NCI-H446 treated with DMSO at 0.1 percent for 48 hours (cell line): ENCODE measurements around the gene RIPOR2.

Experiments used
- DNase-seq: peaks from one replicate; lab custom pipeline; 2025; lab: John Stamatoyannopoulos, UW

The RIPOR2 gene

DNA sequence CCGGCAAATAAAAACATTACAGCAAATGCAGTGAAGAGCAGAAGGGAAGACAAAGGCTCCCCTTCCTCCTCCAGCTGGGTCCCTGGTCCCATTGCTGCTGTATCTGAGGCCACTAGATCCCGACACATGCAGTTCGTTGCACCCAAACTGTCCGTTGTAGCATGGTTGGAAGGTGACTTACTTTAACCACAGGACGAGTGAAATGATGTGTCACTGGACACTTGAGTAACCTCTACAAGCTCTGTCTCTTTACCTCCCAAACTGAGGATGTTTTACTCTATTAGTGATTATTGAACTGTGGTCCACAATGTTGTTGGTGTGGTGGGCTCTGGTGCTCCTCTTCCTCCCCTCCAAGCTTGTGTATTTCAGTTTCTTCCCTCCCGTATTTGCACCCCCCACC, 90.9 kb downstream of the RIPOR2 start:
- DNase-seq = no peak

DNA sequence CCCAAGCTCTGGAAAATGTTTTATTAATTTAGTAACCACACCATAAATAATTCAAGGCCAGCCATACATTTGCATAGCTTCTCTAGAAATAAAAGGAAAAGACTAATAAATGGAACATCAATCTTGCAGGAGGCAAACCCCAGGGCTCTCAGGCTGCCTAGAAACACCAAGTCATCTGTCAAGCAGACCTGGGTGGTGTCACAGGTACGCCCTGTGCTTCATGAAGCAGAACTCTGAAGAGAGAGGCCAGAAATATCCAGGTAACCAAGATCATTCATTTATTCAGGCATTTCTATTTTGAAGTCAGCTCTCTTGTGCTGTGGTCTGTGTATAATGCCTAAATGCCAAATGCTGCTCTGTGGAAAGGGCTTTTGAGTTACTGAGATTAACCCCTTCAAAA, 91.7 kb downstream of the RIPOR2 start:
- no peak for DNase-seq

DNA sequence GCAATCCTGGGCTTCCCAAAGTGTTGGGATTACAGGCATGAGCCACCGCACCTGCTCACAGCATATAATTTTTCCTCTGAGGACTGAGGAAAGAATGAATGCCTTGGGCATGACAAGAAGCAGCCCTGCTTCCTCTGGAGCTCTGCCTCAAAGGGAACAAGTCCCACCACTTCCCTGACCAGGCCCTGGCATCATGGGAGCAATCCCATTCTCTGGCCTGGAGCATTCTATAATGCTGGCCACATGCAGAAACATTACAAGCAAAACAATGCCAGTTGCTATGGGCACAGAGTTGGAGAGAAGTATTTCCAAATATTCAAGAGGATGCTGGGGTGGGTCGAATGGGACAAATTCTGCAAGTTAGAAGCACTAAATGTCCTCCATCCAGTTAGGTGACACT, 95.6 kb downstream of the RIPOR2 start:
- DNase-seq = no peak

DNA sequence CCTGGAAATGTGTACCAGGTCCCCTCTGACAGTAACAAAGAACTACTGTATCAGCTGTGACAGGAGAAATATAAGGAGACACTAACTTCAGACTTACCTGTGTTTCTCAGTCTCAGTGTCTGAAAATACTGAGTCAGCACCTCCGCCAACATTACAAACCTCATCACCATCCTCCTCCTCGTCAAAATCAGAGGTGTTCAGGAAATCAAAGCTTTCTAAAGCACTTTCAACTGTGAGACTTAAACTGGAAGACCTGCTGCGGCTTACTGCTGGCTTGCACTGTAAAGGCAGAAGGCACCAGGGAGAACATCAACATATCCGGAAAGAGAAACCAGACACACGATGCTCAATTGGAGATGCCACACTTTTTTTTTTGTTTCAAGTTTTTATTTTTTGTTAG, 96.8 kb downstream of the RIPOR2 start:
- DNase-seq = no peak

DNA sequence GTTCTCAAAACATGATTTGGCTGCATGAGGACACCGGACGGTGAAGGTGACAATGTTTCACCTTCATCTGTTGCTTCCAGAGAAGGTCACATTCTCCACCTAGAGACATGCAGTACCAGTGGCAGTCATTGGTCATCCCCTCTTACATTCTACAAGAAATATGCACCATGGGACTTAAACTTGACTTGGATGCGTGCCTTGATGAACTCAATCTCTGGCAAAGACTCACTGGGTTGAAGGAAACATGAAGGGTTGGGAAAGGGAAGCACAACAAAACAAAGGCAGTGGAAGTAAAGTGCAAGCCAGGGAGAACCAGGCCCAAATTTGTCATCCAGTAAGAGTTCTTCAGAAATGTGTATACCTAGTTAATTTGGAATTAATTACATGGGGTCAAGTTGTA, 97.7 kb downstream of the RIPOR2 start:
- no peak for DNase-seq

DNA sequence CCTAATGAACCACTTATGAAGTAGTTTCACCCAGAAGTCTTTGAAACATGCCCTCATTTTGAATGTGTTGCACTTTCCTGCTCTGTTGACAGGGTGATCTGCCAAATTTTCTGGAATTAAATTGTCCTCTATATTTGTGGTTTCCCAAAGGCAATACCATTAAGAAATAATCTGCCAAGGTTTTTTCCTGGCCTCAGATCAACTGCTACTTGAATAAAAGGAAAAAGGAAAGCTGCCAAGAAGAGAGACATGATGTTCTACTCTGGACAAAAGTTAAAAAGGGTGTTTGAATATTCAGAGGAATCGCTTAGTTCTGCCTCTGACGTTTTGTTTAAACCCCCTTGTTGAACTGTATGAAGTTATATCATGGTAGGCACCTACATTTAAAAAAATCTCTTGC, 99.7 kb downstream of the RIPOR2 start:
- peak; percentile 64 for DNase-seq

DNA sequence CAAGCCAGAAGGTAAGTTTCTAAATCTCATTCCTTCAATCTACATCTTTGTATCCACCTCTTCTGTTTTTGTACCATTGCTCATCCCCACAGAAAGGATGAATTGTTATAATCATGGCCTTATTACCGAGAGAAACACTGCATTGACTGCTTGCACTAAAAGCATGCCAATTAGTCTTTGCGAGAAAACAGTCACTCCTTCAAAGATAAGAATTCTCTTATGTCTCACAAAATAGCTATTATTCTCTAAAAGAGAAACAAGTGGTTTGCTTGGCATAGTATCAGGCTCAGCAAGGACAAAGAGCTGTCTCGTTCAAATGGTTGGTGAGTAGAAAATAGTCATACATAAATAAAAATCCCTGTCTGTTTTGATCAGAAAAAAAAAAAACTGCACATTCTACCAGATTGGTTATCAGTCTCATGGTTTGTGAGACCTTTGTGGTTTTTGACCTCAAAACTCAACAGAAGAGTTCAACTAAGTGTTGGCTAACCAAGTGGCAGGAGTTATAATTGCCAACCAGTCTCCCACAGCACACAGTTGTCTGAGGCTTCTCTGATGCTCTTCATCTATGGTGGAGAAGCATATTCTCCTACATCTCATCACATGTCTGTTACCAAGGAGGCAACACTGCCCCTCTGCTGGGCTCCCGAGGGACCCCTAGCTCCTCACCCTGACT, 101.9 kb downstream of the RIPOR2 start:
- DNase-seq = no peak

DNA sequence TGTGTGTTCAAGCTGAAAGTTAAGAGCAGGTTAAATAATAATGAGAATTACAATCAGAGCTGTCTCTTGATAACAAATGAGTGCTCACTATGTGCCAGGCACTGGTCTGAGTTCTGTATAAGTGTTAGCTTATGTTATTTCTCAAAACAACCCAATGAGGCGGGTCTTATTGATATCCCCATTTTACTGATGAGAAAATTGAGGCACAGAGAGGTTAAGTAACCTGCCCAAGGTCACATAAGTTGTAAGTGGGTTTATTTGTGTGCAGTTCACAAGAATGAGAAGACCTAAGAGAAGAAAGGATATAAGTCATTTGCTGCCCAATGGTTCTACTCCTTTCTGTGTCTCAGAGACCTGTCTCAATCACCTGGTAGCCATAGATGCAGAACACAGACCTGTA, 103.0 kb downstream of the RIPOR2 start:
- no peak for DNase-seq

DNA sequence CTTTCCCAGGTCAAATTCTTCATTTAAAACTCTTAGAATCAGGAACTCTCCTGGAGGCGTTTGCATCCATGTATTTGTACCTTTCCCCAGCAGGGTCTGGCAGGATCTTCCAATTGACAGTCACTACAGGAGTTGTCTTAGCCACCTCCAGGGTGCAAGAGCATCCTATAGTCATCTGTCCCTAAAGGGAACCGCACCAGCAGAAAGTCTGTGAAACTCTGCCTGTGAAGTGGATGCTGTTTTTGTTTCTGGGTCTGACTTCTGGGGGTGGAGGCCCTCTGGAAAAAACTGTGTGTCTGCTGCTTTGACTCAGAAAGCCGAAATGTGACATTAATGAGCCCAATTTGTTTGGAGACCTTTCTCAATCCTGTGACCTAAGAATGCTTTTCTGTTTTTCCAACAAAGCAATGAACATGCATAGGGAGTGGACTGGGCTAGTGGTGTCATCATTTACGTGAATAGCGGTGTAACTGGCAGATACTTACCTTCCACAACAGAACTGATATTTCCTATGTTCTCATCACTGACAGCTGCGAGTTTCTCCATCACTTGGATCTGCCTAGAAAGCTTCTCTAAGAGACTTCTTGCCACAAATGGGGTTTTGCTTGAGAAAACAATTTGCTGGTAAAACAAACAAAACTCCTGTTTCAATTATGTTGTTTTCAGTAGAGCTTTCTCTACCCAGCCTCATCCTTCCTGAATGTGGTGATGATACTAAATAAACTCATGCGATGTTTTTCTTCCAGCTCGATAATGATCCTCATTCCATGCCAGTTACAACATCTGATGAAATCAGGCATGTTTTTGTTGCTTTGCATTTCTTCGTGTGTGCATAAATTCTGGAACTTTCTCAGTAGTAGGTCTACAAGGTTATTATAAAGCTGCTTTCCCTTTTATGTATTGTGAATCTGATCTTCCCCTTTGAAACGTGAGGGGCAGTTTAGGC, 103.7 kb downstream of the RIPOR2 start:
- no peak for DNase-seq

DNA sequence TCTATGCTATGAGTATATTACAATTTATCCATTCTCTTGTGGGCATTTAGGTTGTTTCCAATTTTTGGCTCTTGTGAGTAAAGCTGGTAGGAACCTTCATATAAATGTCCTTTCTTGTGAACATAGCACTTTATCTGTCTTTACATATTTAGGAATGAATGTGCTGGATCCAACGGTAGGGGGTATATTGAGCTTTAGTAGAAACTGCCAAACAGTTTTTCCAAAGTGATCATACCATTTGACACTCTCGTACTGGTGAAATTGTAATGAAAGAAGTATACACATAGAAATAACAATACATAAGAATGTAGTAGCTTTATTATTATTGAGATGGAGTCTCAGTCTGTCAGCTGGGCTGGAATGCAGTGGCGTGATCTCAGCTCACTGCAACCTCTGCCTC, 106.1 kb downstream of the RIPOR2 start:
- DNase-seq = no peak

DNA sequence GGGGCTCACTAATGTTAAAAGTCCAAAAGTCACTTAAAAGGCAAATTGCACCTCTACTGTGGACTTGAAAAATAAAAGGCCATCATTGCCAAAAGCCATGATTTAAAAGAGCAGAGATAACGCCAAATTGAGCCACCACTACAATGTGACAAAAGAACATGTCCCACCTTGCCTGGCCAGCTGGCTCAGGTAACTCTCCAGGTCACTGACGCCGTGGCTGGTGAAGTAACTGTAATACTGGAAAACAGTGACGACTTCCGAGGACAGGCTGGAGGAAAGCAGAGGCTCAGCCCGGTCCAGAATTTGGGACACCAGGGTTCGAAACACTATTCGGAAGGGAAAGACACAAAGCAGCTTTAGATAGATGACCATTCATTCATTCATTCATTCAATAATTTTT, 107.8 kb downstream of the RIPOR2 start:
- no peak for DNase-seq

DNA sequence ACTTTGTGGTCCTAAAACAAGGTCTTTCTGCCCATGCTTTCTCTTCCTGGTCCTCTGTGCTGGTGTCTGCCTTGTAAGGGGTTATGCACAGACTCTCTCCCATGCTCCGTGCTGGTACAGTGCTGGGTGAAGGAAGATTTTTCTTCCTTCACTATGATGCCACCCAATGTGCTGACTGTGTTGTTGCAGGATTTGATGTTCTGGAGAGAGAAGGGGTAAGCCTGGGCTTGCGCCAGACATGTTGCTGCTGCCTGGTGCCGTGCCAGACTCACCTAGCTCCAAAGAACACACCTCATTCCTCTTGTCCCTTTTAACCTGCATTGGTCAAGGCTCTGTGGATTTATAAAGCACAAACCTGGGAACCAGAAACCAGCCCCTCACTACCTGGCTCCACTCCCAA, 108.6 kb downstream of the RIPOR2 start:
- no peak for DNase-seq

DNA sequence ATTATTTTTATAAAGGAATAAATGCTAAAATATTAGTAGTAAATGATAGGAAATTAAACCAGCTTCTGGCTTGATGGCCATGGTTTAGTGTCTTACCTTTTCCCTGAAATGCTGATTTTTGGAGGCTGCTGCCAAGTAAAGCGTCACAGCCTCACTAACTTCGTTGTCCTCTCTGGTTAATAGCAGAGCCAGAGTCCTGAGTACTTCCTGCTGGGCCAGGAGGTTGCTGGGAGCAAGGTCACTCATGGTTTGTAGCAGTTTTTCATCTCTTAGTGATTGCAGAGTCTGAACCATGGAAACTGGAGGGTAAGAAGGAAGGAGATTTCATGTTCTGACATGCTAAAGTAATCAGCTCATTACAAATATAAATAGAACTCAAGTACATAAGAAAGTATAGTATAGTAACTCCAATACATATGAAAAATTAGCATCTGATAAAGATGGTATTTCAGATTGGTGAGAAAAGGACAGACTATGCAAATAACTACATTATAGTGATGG, 110.6 kb downstream of the RIPOR2 start:
- DNase-seq = no peak

DNA sequence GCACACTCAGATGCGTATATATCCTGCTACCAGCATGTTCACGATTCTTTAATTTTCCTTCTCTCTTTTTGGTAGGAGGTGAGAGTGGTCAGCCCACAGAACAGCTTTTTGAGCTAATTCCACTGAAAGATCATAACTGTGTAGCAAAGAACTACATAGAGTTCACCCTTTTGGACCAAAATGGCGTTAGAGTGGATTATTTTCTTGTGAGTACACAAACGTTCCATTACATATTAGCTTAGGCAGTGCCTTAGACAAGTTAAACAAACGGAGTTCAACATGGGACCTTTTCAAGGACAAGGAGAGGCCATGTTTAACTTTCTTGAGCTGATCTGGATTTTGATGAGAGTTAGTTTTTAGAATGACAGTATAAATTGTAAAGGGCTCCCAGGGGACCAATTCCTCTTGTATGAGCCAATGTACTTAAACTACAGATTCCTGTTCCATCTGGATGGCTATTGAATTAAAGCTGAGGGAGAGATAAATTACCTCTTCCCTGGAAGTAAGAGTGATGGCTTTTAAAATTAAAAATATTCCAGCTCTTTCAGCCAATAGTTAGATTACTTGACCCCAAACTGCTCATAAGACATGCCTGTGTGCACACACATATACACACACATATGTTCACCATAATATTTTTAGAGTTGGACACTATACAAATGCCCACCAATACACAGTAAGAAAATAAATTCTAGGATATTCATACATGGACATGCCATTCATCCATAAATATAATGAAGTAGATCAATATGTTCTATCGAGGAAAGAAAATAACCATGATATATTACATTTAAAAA, 111.4 kb downstream of the RIPOR2 start:
- DNase-seq = peak; percentile 9

DNA sequence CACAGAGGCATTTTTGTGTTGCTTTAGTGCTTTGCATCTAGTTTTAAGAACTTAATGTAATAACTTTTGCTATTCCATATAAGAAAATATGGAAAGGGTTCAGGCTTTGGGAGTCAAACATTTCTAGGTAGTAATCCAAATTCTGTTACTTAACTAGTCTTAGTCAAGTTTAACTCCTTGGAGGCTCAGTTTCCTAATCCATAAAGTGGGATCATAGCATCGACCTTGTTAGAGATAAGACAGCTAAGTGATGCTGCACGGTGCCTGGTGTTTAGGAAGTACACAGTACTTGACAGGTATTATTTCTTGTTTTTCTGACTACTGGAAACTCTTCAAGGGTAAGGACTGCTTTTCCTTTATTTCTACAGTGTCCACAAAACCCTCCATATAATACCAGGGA, 112.6 kb downstream of the RIPOR2 start:
- no peak for DNase-seq

DNA sequence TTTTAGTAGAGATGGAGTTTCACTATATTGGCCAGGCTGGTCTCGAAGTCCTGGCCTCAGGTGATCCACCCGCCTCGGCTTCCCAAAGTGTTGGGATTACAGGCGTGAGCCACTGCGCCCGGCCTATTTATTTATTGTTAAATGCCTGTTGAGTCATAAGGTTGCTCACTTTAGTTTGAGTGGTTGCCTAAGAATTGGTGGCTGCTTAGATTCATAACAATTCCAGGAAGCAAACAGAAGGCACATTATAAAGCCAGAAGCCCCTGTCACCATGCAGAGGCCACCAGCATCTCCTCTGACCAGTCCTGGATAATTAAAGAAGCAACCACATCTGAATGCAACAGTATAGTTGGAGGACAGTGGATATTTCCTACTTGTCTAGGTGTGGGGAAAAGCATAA, 113.1 kb downstream of the RIPOR2 start:
- no peak for DNase-seq

DNA sequence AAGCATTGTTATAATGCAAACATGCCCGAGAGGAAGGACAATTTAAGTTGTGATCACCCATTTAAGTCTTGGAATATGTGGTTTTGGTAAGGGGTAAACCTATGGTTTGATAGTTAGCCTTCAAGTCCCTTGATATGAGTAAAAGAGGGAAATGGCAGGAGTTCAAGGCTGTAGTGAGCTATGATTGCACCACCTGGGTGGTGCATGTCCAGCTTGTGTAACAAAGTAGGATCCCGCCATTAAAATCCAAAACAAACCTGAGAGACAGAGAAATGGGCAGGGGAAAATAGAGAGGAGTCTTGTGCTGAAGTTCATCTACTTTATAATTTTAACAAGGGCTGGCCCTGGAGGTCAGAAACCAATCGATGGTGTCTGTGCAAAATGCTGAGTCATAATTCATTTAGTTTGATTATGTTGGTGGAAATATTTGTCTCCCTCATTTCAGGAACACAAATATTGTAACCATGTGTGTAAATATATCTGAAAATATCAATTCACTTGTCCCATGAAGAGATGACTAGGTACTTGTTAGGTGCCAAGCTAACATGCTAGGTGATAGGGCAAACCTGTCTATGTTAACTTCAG, 113.8 kb downstream of the RIPOR2 start:
- no peak for DNase-seq

DNA sequence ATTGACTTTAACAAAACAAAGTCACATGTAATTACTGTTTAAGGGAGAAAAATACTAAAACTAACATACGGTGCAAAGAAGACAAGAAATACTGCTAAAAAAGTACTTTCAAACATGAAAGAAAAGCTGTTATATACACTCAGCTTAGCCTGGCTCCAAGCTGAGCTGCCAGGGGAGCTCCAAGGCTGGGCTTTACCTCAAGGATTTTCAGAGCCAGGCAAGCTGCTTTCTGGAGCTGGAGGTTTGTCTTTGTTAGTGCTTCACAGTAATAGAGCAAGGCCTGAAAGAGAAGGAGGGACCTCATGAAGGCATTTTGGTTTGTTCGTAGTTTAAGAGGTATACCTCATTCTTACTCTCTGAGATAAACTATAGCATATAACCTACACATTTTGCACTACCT, 117.4 kb downstream of the RIPOR2 start:
- no peak for DNase-seq

DNA sequence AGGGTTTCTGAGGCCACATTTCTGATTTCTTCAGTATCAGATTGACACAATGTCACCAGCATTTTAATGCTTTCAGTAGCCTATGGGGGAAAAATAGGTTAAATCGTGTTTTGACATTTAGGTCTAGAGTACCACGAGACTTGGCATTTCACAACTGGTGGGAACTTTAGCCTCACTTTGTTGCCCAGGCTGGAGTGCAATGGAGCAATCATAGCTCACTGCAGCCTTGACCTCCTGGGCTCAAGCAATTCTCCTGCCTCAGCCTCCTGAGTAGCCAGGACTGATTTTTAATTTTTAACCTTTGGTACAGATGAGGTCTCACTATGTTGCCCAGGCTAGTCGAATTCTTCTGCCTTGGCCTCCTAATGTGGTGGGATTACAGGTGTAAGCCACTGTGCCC, 126.0 kb downstream of the RIPOR2 start:
- no peak for DNase-seq

DNA sequence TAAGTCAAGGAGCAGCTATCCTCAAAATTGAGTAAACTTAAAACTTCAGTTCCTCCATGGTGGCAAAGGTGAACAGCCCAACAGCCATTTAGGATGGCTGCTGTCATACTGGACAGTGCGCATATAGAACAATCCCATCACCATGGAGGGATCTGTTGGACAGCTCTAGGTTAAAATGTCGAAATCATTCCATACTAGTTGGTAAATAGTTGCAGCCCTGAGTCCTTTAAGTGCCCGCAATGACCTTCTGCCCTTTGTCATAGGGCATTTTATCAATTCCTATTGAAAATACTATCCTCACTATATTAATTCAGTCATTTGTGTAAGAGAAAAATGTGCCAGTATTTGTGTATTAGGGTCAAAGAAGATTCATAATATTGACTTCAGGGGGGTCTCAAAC, 128.2 kb downstream of the RIPOR2 start:
- DNase-seq = no peak

DNA sequence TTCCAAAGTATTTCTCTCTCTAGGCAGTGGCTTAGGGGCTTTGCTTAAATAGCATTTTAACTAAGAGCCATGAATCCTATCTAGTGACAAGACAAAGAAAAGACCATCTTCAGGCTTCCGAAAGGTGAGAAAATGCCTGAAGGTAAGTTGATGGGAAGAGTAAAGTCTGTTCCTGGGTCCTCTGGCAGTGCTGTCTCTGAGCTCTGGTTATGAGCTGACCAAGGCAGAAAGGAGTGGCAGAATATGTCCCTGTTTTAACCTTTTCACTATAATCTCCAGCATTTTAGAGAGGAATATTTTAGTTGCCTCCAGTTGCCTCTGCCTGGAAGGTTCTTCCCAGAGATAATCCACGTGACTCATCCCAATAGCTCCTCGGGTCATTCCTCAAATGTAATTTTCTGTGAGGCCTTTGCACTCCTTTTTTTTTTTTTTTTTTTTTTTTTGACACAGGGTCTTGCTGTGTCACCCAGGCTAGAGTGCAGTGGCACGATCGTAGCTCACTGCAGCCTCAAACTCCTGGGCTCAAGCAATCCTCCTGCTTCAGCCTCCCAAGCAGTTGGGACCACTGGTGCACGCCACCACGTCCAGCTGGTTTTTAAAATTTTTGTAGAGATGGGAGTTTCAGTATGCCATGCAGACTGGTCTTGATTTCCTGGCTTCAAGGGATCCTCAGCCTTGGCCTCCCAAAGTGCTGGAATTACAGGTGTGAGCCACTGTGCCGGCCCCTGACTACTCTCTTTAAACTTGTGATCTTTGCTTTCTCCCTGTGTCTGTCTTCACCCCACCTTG, 133.3 kb downstream of the RIPOR2 start:
- DNase-seq = no peak
